Measurements from ENCODE around the gene ZFX. TPM values are rescaled to one million over a fixed set of nuclear protein-coding genes. Genes with fewer than 3 reads are reported as not detected.

ZFX gene
- total and polyA plus RNA-seq, 2 of the 8 experiments (the other 6 are each of a cell fraction or from before 2014, with no cell fraction given) = 2.8 to 22.0 TPM

- Histone ChIP-seq H3K9ac (replicated peaks in 1 of 4; ENCODE audit: extremely low read depth in 1 of 4, low read depth in 3 of 4, low read length in 3 of 4) (peak overlapping the region in 1 of 4 experiments; percentile 48; a peak in 1 of 7 replicates), H3K23me2 (ENCODE audit: low read depth, low read length) (peaks cover 4% of the 10 kb centered on the region; the same call in 1 of the 2 replicates), H3K9me3 (ENCODE audit: insufficient read depth in 2 of 2, low read depth in 1 of 2, low read length in 1 of 2) (no peaks in the 10 kb centered on the region), H3K18ac (ENCODE audit: extremely low read depth, low read length) (no peak overlapping the region), H2BK12ac (ENCODE audit: low read depth, low read length) (no peak overlapping the region), H3K27ac (ENCODE audit: low read depth, low read length) (no peak overlapping the region), H3K79me1 (ENCODE audit: low read depth, low read length) (no peaks in the 10 kb centered on the region), H2BK120ac (replicated peaks; ENCODE audit: low read depth, low read length) (no peak overlapping the region), H3K4ac (replicated peaks; ENCODE audit: insufficient read length, low read depth, low read length) (no peak overlapping the region), H4K20me1 (replicated peaks in 1 of 2; ENCODE audit: control insufficient read depth in 1 of 2, insufficient read depth in 2 of 2, low read length in 2 of 2) (no peaks in the 10 kb centered on the region), H2BK5ac (ENCODE audit: low read depth, low read length) (no peak overlapping the region), H3K4me2 (ENCODE audit: insufficient read depth in 1 of 2, low read depth in 2 of 2, low read length in 2 of 2) (peak overlapping the region; percentile 84 to 95), H3K23ac (ENCODE audit: insufficient read length) (no peak overlapping the region), H4K5ac (ENCODE audit: insufficient read length, low read depth, low read length) (no peak overlapping the region), H3K14ac (ENCODE audit: insufficient read length) (no peak overlapping the region), H3K56ac (replicated peaks; ENCODE audit: insufficient read length, low read depth, low read length) (no peak overlapping the region), H3K36me3 (ENCODE audit: control insufficient read depth in 2 of 4, insufficient read depth in 4 of 4, low read length in 3 of 4) (no peaks in the 10 kb centered on the region), H3K4me3 (ENCODE audit: extremely low read depth in 1 of 4, insufficient read depth in 2 of 4, low read depth in 3 of 4, low read length in 4 of 4) (peak overlapping the region in 3 of 4 experiments; percentile 63 to 97 (median 66); a peak in 5 of 8 replicates), H2BK20ac (ENCODE audit: low read length) (no peak overlapping the region), H3K27me3 (replicated peaks in 1 of 4; ENCODE audit: control insufficient read depth in 3 of 4, extremely low read depth in 1 of 4, insufficient read depth in 3 of 4, low read length in 3 of 4) (no peaks in the 10 kb centered on the region), H3K79me2 (ENCODE audit: control insufficient read depth in 1 of 2, insufficient read depth in 2 of 2, low read length in 2 of 2) (peaks cover 0 to 58% of the 10 kb centered on the region in 2 experiments; a peak in 3 of 4 replicates), H4K8ac (ENCODE audit: extremely low read depth, insufficient read depth, low read length) (no peak overlapping the region), H2AK5ac (ENCODE audit: low read depth, low read length) (no peak overlapping the region), H3K4me1 (replicated peaks in 1 of 4; ENCODE audit: control insufficient read depth in 3 of 4, insufficient read depth in 4 of 4, low read length in 3 of 4) (peaks cover 0 to 6% (median 2%) of the 10 kb centered on the region in 4 experiments; a peak in 2 of 7 replicates), H2AFZ (ENCODE audit: low read length) (no peak overlapping the region), H4K91ac (replicated peaks; ENCODE audit: insufficient read length, low read length) (no peak overlapping the region), H2BK15ac (ENCODE audit: low read length) (no peak overlapping the region)
- FAIRE-seq (no peak), DNase-seq (ENCODE audit: low read depth in 1 of 2, low spot score in 2 of 2) (no peak)
- CTCF ChIA-PET (ENCODE audit: partially characterized antibody) = no interaction called here
- TF ChIP-seq POLR2A (IDR thresholded peaks at IDR 0.05; ENCODE audit: control extremely low read depth in 1 of 2, low read depth in 2 of 2, low read length in 2 of 2) (0 out of 3 replicates have a peak, but pooled peaks of 1 of the 2 experiments have one; percentile 9), RFX5 (IDR thresholded peaks at IDR 0.05; ENCODE audit: borderline replicate concordance, low read depth, low read length) (no peak)
- POLR2A ChIA-PET (ENCODE audit: partially characterized antibody) = interaction anchor here (1.1 kb wide), 1 partner anchor 24 kb away, joined by 4 read pairs; no protein-coding TSS in a partner anchor
- 84% methylated on average over 7 of the region's 8 CpGs; no CpG with 5 or more reads in 1 of the 2 experiments for WGBS, 2 experiments (ENCODE audit: extremely low coverage in 1 of 2, insufficient coverage in 1 of 2, insufficient read length in 1 of 2, insufficient replicate concordance in 2 of 2, low coverage in 1 of 2, low lambda C conversion rate in 2 of 2, missing lambda C conversion rate in 1 of 2)
Measured at GRCh38 chrX:24151513-24151912, 2.0 kb downstream of the ZFX start.

Data from H1 (cell line).